Gastrocnemius medialis (tissue), 4 donors: Measurements from ENCODE around the gene TAPT1.

Source experiments
- CTCF ChIP-seq, 5 experiments: fragments of 450-650 bp in 3 of 5; fragments of 200-600 bp in 2 of 5; sonication (generic) in 2 of 5; IDR thresholded peaks in 4 of 5; conservative IDR thresholded peaks in 1 of 5; 1 replicate in 4 of 5; 2 replicates in 1 of 5; pipeline ENCODE4 v1.5.1; 2016 to 2019; ENCODE audit warnings: antibody characterized with exemption in 5 of 5, mild to moderate bottlenecking in 3 of 5, moderate library complexity in 3 of 5
- POLR2A ChIP-seq, 2 donors: fragments of 450-650 bp; IDR thresholded peaks; one replicate each; pipeline ENCODE4 v1.6.1; 2017; ENCODE audit warnings: antibody characterized with exemption in 2 of 2, mild to moderate bottlenecking in 2 of 2, moderate library complexity in 2 of 2

DNA sequence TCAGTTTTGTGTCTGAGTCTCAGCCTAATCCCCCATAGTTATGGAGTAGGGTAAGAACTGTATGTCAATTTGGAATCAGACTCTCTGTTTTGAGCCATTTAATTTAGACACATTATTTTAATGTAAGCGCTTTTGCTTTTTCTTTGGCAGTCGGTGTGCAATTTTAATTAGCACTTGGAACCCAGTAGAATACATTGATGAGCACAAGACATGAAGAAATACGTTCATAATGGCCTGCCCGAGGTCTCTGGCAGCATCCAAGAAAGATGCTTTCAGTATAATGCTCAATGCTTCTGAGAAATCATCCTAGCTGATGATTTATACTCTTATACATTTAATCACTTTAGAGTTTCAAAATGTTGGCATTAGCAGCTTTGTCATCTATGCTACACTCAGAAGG lies 8.9 kb upstream of the TAPT1 start:
- TF ChIP-seq POLR2A (IDR thresholded peaks at IDR 0.05) (no peak), CTCF (IDR thresholded peaks at IDR 0.05 in 4 of 5, conservative IDR thresholded peaks at IDR 0.05 in 1 of 5) (no peak)
